Inflammatory macrophage treated with lipopolysaccharide for 1 hour (primary cell): ENCODE measurements around the gene CDKN2B-AS1.
"Not testable (repeated sequence)": the region's sequence is repeated elsewhere in the genome, so short reads cannot be mapped to it uniquely, and the experiment has no call there.

Experiments
- DNase-seq, 2 donors: peaks; one replicate each; pipeline ENCODE4 v3.0.0-alpha.2; 2020 to 2022

Gene CDKN2B-AS1

DNA sequence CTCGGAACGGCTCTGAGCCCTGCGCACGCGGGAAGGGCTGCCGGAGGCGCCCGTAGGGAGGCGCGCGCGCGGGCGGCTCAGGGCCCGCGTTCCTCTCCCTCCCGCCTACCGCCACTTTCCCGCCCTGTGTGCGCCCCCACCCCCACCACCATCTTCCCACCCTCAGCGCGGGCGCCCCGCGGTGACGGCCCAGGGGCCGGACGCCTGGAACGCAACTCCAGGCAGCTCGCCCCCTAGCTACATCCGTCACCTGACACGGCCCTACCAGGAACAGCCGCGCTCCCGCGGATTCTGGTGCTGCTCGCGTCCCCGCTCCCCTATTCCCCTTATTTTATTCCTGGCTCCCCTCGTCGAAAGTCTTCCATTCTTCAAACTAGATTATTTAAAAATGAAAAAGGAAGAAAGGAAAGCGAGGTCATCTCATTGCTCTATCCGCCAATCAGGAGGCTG is at the start of gene CDKN2B-AS1:
CDKN2B-AS1 (plus strand) TSS at position 236 of the 450 bp plus-strand sequence.
- DNase-seq, result peak in 1 of 2 donors; percentile 49

DNA sequence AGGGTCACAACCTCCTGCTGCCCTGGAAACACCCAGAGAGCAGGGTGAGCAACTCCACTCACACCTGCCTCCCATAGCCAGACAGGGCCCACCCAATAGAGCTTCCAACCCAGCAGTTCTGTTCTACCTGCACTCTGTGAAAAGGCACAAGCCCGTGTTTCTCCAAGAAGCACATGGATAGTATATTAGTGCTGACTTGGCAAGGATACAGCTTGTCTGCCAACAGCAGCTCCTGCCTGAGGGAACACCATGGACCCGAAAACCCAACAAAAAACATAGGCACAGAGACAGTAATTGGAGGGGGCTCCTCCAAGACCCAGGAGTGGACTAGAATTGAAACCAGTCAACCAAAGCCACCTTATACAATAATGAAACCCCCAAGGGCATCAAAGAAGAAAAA is 49.0 kb upstream of the CDKN2B-AS1 start:
- no peak for DNase-seq

- DNase-seq, result no peak
These were observed 35.8 kb upstream of the CDKN2B-AS1 start for GRCh38 chr9:21958833-21959232.

DNA sequence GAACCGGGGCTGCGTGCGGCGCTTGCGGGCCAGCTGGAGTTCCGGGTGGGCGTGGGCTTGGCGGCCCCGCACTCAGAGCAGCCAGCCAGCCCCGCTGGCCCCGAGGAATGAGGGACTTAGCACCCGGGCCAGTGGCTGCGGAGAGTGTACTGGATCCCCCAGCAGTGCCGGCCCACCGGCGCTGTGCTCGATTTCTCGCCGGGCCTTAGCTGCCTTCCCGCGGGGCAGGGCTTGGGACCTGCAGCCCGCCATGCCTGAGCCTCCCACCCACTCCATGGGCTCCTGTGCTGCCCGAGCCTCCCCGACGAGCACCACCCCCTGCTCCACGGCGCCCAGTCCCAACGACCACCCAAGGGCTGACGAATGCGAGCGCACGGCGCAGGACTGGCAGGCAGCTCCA is 35.3 kb upstream of the CDKN2B-AS1 start:
- DNase-seq, result not testable (repeated sequence)

DNA sequence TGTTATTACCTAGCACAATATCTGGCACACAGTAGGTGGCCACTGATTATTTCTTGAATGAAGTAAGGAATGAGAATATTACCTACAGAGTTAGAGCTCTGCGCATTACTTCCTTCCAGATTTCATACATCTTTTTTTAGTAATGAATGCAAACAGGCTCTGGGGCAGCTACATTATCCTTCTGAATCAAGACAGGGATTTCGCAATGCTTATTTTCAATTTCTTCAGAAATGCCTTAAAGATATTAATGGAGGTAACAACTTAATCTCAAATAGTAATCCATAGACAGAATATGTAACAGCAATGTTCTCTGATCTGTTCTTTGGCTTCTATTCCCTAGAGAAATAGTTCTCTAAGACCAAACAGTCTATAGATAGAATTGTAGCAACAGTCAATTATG is 33.0 kb upstream of the CDKN2B-AS1 start:
- DNase-seq, result no peak

DNA sequence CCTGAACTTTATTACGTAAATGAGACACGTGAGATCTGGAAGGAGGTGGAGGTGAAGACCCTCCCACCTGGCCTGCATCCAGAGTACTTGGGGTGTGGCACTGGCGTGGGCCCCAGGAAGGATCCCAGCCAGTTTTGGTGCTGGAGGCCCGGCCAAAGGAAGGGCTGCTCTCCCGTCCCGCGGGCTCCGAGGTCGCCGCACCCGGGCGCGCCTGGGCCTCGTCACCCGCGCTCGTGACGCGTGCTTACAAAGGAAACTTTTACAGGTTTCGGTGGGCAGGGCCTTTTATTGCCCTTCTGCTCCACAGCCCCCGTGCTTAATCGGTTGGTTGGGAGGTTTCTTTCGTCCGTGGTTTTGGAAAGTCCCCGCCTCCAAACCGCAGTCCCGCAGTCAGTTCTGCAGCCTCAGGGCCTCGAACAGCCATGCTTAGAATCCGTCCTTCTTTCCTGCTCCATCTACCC is 29.6 kb upstream of the CDKN2B-AS1 start:
- peak; percentile 53 to 56 for DNase-seq

- peak; percentile 55 to 68 for DNase-seq
These were observed 29.1 kb upstream of the CDKN2B-AS1 start for GRCh38 chr9:21965401-21965951.

DNA sequence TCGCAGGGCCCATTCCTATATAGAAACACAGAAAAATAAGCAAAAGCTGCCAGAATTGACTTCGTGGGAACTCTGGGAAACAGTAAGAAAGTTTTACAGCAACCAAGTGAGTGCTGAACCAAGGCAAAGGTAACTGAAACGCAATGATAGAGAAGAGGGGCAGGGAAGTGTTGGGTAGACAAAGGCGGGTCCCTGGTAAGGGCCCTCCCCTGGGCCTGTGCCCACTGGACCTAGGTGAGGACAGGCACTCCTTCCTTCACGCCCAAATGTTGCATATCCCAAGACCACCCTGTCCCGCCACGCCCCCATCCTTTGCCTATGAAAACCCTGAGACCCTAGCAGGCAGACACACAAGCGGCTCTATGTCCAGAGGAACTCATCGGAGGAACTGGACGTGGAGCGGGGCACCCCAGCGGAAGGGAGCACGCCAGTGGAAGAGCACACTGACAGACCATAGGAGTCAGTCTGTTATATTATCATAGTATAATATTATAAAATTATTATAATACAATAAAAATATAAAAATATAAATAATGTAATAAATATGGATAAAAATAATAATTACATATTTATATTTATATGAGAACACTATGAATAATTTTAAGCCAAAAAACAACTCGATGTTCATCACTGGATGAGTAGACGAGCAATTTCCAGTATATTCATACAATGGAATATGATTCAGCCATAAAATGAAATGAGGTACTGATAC is 28.3 kb upstream of the CDKN2B-AS1 start:
- DNase-seq, result no peak

GRCh38 chr9:21967169-21967568 is 27.4 kb upstream of the CDKN2B-AS1 start:
- DNase-seq, result no peak

- DNase-seq, result peak; percentile 44 to 46
These were observed 26.9 kb upstream of the CDKN2B-AS1 start for GRCh38 chr9:21967702-21968101.

- peak in 1 of 2 donors; percentile 21 for DNase-seq
These were observed 26.1 kb upstream of the CDKN2B-AS1 start for GRCh38 chr9:21968331-21969010.

GRCh38 chr9:21969011-21969940 is 25.3 kb upstream of the CDKN2B-AS1 start:
- no peak for DNase-seq

DNA sequence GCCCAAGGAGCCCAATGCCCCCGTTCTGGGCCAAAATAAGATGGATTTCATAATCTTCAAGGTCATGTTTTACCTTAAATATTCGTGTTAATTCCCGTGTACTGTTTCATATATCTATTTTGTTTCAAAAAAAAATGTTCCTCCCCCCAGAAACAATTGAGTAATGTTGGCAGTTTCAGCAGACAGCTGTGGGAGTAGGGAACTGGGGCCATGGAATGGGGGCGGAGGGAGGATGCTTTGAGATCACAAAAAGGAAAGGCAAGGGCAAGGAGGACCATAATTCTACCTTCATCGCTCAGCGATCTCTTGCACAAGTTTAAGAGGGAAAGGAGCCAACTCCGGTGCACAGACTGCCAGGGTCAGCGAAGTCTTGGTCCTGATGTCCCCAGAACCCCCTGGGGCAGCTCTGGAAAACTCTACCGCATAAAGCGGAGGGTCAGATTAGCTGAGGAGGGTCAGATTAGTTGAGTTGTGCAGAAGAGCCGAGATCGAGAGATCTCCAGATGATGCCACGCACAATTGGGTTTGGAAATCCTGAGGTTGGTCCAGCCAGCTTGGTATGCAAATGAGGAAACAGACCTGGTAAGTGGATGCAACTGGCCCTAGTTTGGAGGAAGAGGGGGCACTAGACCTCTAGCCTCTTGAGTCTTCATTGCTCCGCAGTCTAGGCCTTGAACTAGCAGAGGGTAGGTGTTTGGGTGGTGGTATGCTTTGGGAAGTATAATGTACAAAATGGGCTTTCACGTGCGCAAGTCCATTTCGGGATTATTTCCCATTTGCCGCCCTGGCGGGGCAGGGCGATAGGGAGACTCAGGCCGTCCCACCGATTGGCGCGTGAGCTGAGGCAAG is 24.4 kb upstream of the CDKN2B-AS1 start:
- peak; percentile 68 to 72 for DNase-seq

- peak; percentile 45 to 49 for DNase-seq
These were observed 23.6 kb upstream of the CDKN2B-AS1 start for GRCh38 chr9:21970800-21971640.

GRCh38 chr9:21972361-21972760 is 22.2 kb upstream of the CDKN2B-AS1 start:
- DNase-seq, result no peak

DNA sequence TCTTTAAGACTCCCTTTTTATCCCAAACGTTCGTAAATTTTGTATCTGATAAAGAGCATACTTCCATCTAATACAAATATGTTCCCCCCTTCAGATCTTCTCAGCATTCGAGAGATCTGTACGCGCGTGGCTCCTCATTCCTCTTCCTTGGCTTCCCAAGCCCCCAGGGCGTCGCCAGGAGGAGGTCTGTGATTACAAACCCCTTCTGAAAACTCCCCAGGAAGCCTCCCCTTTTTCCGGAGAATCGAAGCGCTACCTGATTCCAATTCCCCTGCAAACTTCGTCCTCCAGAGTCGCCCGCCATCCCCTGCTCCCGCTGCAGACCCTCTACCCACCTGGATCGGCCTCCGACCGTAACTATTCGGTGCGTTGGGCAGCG is 20.3 kb upstream of the CDKN2B-AS1 start:
- DNase-seq, result no peak

- peak; percentile 56 to 81 for DNase-seq
These were observed 19.7 kb upstream of the CDKN2B-AS1 start for GRCh38 chr9:21974722-21975409.

DNA sequence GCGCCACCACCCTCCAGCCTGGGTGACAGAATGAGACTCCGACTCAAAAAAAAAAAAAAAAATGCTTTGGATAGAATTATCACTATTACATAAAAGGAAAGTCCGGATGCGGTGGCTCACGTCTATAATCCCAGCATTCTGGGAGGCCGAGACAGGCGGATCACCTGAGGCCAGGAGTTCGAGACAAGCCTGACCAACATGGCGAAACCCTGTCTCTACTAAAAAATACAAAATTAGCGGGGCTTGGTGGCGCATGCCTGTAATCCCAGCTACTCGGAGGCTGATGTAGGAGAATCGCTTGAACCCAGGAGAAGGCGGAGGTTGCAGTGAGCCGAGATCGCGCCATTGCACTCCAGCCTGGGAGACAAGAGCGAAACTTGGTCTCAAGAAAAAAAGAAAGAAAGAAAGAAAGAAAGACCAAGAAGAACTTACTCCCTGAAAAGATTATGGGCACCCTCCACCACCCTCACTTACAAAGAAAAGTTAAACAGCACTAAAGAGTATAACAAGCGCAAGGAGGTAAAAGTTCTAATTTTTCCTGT is 18.2 kb upstream of the CDKN2B-AS1 start:
- no peak for DNase-seq

DNA sequence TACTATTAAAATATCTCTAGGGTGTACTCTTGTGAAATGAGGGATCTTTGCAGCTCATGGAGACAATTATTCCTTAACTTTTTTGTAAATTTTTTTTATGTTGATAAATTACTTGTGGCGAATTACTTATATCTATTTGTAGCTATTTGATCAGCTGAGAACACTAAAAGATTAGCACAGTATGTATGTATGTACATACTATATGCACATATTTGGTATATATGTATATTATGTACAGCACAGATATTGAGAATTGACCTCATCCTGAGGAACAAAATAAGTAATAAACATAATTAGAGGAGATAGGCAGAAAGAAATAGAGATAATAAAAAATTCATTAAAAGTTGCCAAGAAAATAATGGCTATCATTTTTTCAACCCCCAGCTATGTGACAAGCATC is 12.2 kb upstream of the CDKN2B-AS1 start:
- DNase-seq, result no peak
